Lung (tissue), 12 donors: ENCODE data around the gene PTBP1. TPM values are rescaled to one million over a fixed set of nuclear protein-coding genes. Genes with fewer than 3 reads are reported as not detected.
"Not testable (repeated sequence)": the region's sequence is repeated elsewhere in the genome, so short reads cannot be mapped to it uniquely, and the experiment has no call there.

ENCODE experiments used
- ATAC-seq: fragments of 200-7000 bp; cut with Tn5 transposase; one replicate; pipeline ENCODE4 v1.9.1; 2020; ENCODE audit warnings: moderate number of reproducible peaks; ENCODE audit not compliant: insufficient read depth, low FRiP score
- DNase-seq, 3 donors: peaks; one replicate each; pipeline ENCODE4 v3.0.0-alpha.2; 2013 to 2017
- H3K27ac ChIP-seq, 2 donors: one replicate each; pipeline ENCODE4 v1.5.1; 2013; ENCODE audit warnings: mild to moderate bottlenecking in 2 of 2, moderate library complexity in 2 of 2, control low read depth in 1 of 2, inconsistent platforms in 1 of 2, low read depth in 1 of 2, low read length in 1 of 2
- H3K27me3 ChIP-seq, 3 donors: one replicate each; pipeline ENCODE4 v1.5.1; 2013; ENCODE audit warnings: low read length in 2 of 3; ENCODE audit not compliant: control insufficient read depth in 3 of 3, insufficient read depth in 3 of 3
- H3K36me3 ChIP-seq, 4 donors: one replicate each; pipeline ENCODE4 v1.5.1; 2013; ENCODE audit warnings: low read length in 4 of 4, mild to moderate bottlenecking in 1 of 4, moderate library complexity in 1 of 4; ENCODE audit not compliant: control insufficient read depth in 4 of 4, insufficient read depth in 4 of 4
- H3K4me1 ChIP-seq, 5 donors: one replicate each; pipeline ENCODE4 v1.5.1; 2013; ENCODE audit warnings: low read length in 5 of 5, mild to moderate bottlenecking in 2 of 5, moderate library complexity in 1 of 5; ENCODE audit not compliant: control insufficient read depth in 5 of 5, insufficient read depth in 5 of 5
- H3K4me3 ChIP-seq: one replicate; pipeline ENCODE4 v1.5.1; 2013; ENCODE audit warnings: mild to moderate bottlenecking, control low read depth, moderate library complexity
- H3K9ac ChIP-seq, 2 donors: one replicate each; pipeline ENCODE4 v1.5.1; 2013; ENCODE audit warnings: low read length in 2 of 2, control low read depth in 1 of 2; ENCODE audit not compliant: insufficient read depth in 1 of 2
- H3K9me3 ChIP-seq, 4 donors: one replicate each; pipeline ENCODE4 v1.5.1; 2013; ENCODE audit warnings: low read length in 3 of 4, mild to moderate bottlenecking in 1 of 4, moderate library complexity in 1 of 4; ENCODE audit not compliant: control insufficient read depth in 4 of 4, insufficient read depth in 3 of 4
- WGBS, 2 donors: extraction: QIAGEN DNeasy Blood & Tissue Kit; methylation state at CpG; one replicate each; pipeline ENCODE4 v1.1.7; 2013; 5-methylcytosine and 5-hydroxymethylcytosine counted together
- polyA plus RNA-seq, 2 donors: library from polyadenylated mRNA; stranded (reverse); fragments of 200-250 nt; gene quantifications; one replicate each; pipeline ENCODE4 v1.2.1, GENCODE V29; 2013
- total RNA-seq, 2 donors: library from RNA; depleted of rRNA in 1 of 2; stranded (reverse); fragments of >200 nt in 1 of 2; gene quantifications; one replicate each; pipeline ENCODE4 v1.2.1, GENCODE V29; 2014 to 2021
- TF ChIP-seq, protein P1 (sequence below): IDR thresholded peaks from 2 replicates; pipeline ENCODE4 v1.5.1; 2012; ENCODE audit warnings: mild to moderate bottlenecking; ENCODE audit errors: control extremely low read depth, extremely low read depth
- donor health status: control.
- donor health status: control.
- donor health status: Bipolar disorder and iron deficiency.
- donor health status: healthy.
- donor health status: DM: yes; HTN: yes; CAD: no.

The PTBP1 gene
- total and polyA plus RNA-seq, 4 donors = 112 to 321 (median 203) TPM

DNA sequence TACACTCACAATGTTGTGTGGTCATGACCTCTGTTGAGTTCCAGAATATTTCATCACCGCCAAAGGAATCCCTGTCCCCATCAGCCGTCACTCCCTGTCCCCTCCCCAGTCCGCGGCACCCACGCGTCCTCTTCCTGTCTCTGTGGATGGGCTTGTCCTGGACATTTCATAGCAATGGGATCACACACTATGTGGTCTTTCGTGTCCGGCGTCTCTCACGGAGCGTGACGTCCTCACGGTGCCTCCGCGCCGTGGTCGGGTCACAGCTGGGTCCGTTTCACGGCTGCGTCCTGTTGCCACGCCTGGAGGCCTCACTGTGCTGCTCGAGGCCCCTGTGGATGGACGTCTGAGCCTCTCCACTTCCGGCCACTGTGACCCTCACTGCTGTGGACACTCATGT is 37.0 kb downstream of the PTBP1 start:
- Histone ChIP-seq H3K36me3 (no peaks in the 10 kb centered on the region), H3K4me3 (no peak overlapping the region), H3K9ac (no peak overlapping the region), H3K27ac (no peak overlapping the region), H3K4me1 (no peaks in the 10 kb centered on the region), H3K9me3 (no peaks in the 10 kb centered on the region), H3K27me3 (peaks cover 4 to 7% (median 6%) of the 10 kb centered on the region in 3 donors)
- DNase-seq (no peak), ATAC-seq (no peak)
- 44 to 54% methylated on average over 24 of the region's 24 CpGs for WGBS, 2 donors
- TF ChIP-seq, protein P1, sequence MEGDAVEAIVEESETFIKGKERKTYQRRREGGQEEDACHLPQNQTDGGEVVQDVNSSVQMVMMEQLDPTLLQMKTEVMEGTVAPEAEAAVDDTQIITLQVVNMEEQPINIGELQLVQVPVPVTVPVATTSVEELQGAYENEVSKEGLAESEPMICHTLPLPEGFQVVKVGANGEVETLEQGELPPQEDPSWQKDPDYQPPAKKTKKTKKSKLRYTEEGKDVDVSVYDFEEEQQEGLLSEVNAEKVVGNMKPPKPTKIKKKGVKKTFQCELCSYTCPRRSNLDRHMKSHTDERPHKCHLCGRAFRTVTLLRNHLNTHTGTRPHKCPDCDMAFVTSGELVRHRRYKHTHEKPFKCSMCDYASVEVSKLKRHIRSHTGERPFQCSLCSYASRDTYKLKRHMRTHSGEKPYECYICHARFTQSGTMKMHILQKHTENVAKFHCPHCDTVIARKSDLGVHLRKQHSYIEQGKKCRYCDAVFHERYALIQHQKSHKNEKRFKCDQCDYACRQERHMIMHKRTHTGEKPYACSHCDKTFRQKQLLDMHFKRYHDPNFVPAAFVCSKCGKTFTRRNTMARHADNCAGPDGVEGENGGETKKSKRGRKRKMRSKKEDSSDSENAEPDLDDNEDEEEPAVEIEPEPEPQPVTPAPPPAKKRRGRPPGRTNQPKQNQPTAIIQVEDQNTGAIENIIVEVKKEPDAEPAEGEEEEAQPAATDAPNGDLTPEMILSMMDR = no peak

DNA sequence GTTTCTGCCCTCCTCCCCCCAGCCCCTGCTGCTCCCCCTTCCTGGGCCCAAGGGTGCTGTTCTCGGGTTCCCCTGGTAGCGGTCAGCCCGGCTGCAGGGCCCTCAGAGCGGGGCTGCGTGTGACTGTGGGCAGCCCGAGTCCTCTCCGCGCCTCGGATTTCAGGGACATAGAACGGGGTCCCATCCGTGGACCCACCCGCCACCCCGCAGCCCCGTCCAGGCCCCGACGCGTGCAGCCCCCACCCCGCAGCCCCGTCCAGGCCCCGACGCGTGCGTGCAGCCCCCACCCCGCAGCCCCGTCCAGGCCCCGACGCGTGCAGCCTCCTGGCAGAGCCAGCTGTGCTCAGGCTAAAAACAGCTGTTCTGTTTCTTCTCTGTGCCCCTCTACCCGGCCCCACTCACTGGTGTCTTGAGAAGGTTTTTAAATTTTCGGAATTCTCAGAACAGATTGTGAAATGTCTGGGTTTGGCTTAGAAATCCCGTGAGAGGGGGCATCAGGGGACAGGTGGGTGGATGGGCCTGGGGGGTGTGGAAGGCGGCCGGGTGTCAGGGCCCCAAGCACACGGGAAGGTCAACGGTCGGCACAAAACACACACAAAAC is 38.1 kb downstream of the PTBP1 start:
- H3K36me3 ChIP-seq = no peaks in the 10 kb centered on the region
- H3K9me3 ChIP-seq = no peaks in the 10 kb centered on the region
- no peak overlapping the region for H3K4me3 ChIP-seq
- peak; percentile 82 to 84 (median 83) for DNase-seq
- no peak overlapping the region for H3K27ac ChIP-seq
- WGBS, 2 donors = 65 to 72% methylated on average over 36 of the region's 36 CpGs
- no peak overlapping the region for H3K9ac ChIP-seq
- peaks cover 4 to 7% (median 6%) of the 10 kb centered on the region in 3 donors for H3K27me3 ChIP-seq
- TF ChIP-seq, protein P1 = no peak
- ATAC-seq = no peak
- H3K4me1 ChIP-seq = no peaks in the 10 kb centered on the region

DNA sequence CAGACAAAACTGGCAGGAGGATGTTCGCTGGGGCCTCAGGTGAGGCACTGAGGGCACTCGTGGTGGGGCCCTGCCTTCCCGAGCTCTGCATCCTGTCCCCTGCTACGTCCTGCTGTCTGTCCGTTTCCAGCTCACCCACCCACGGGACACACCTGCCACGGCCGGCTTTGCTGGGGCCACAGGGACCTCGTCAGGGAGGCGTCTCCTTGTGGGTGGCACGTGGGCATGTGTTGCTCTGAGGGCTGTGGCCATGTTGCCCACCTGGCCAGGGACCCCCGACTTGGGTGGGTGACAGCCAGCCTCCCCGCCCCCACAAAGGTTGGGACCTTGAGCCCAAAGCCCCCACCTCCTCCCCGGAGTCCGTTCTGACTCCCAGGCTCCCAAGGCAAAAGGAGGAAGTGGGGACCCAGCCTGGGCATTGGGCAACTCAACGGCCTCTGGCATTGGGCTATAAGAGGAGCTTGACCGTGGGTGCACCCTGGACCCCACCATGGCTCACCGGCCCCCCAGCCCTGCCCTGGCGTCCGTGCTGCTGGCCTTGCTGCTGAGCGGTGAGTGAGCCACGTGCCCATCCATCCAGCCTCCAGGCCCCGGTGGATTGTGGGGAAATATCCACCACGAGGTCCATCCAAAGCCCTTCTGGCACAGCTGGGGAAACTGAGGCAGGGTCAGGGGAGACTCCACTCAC is 43.4 kb downstream of the PTBP1 start, which contains the start of gene PRTN3:
PRTN3 (plus strand) TSS at position 481 of the 688 bp plus-strand sequence; CDS start at position 491, 10 bp downstream.
- no peak for DNase-seq
- Histone ChIP-seq H3K27ac (no peak within 1 kb of the TSS), H3K9me3 (no peaks in the 10 kb centered on the region), H3K27me3 (peaks cover 0 to 10% (median 8%) of the 10 kb centered on the region in 3 donors), H3K4me1 (peaks cover 0 to 6% (median 0%) of the 10 kb centered on the region in 5 donors), H3K9ac (no peak within 1 kb of the TSS), H3K36me3 (no peaks in the 10 kb centered on the region), H3K4me3 (no peak within 1 kb of the TSS)
- no peak for ATAC-seq
- WGBS, 2 donors = 33 to 57% methylated on average over 23 to 24 of the region's 24 CpGs
- TF ChIP-seq, protein P1 = no peak

DNA sequence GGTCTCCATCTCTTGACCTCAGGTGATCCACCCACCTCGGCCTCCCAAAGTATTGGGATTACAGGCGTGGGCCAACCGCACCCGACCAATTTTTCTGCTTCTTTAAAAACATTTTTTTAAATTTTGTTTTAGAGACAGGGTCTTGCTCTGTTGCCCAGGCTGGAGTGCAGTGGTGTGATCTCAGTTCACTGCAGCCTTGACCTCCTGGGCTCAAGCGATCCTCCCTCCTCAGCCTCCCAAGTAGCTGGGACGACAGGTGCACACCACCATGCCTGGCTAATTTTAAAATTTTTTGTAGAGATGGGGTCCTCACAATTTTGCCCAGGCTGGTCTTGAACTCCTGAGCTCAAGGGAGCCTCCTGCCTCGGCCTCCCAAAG is 45.5 kb downstream of the PTBP1 start:
- H3K27ac ChIP-seq, H3K36me3 ChIP-seq, H3K4me3 ChIP-seq, H3K9ac ChIP-seq, ATAC-seq, H3K4me1 ChIP-seq, DNase-seq, H3K9me3 ChIP-seq: not testable (repeated sequence)
- peaks cover 0 to 12% (median 6%) of the 10 kb centered on the region in 3 donors for H3K27me3 ChIP-seq
- 62 to 77% methylated on average over 7 of the region's 7 CpGs for WGBS, 2 donors
